ENCODE results near the gene TAS1R2. TPM values are rescaled to one million over a fixed set of nuclear protein-coding genes. Genes with fewer than 3 reads are reported as not detected.
A peak's percentile ranks its signal among the peaks of the same experiment; 100 is the strongest.

The TAS1R2 gene
- polyA plus RNA-seq, 3 donors: not detected

GRCh38 chr1:18828224-18828623 is 31.2 kb downstream of the TAS1R2 start:
- DNase-seq (ENCODE audit: low read depth in 3 of 3, low spot score in 2 of 3): no peak

DNA sequence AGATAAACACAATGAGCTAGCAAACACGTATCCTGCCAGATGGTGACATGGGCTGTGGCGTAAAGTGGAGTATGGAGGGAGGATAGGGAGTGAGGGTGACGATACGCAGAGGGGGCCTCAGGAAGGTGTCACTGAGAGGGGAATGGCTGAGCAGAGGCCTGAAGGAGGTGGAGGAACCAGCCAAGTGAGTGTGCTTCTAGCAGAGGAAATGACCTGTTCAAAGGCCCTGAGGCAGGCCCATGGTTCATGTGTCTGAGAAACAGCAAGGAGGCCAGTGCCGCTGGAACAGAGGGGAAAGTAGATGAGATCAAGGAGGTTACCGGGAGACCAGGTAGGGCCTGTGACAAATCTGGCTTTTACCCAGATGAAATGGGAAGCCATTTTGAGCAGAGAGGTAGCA is 36.0 kb downstream of the TAS1R2 start:
- DNase-seq (ENCODE audit: low read depth in 3 of 3, low spot score in 2 of 3): no peak

GRCh38 chr1:18820791-18821641 is 38.4 kb downstream of the TAS1R2 start:
- peak; percentile 60 to 72 (median 69) for DNase-seq (ENCODE audit: low read depth in 3 of 3, low spot score in 2 of 3)

DNA sequence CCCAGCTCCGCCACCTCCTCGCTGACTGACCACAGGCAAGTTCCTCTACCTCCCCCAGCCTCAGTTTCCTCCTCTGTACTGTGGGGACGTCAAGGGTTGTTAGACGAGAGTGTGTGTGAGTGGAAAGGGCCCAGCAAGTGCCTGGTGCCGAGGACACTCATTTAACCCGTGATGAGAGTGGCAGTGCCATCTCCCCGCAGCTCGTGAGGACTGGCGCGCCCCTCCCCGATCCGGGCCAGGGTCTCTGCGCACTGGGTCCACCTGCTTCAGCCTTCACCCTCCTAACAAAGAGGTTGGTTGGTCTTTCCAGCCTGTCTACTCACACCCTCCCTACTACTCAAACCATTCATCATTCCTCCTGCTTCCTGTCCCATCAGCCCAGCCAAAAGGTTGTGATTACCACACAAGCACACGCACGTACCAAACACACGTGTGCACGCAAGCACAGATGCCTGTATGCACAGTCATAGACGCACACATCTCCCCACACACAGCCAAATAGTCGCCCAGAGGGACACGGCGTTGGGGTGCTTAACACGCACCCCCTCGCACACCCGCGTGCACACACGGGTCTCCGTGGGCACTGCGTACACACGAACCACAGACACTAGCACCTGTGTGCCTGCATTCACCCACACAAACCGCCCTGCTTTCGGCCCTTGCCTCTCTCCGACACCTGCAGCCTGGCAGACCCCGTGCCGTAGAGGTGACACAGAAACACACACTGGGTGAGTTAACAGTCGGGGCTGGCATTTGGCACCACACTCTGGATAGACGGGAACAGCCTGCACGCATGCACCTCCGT is 39.3 kb downstream of the TAS1R2 start:
- no peak for DNase-seq (ENCODE audit: low read depth in 3 of 3, low spot score in 2 of 3)

- DNase-seq (ENCODE audit: low read depth in 3 of 3, low spot score in 2 of 3): no peak
These were observed 40.3 kb downstream of the TAS1R2 start for GRCh38 chr1:18819203-18819602.

GRCh38 chr1:18817795-18818435 is 41.5 kb downstream of the TAS1R2 start:
- DNase-seq (ENCODE audit: low read depth in 3 of 3, low spot score in 2 of 3): no peak

GRCh38 chr1:18817316-18817715 is 42.1 kb downstream of the TAS1R2 start:
- no peak for DNase-seq (ENCODE audit: low read depth in 3 of 3, low spot score in 2 of 3)

DNA sequence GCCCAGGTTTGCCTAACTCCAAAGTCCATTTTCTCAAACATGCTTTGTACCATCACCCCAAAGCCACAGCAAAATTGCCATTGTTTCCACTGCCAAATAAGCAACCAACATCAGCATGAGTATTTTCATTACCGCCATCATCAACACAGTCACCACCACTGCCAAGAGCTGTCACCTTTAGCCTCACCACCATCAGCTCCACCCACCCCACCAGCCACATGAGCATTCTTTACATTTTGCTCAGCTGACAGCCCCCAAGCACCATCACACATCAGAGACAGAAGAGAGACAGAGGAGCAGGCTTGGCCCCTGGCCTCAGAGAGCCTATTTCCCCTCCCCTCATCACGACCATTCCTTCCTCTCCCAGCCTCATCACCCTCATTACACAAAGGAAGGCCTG is 42.7 kb downstream of the TAS1R2 start:
- DNase-seq (ENCODE audit: low read depth in 3 of 3, low spot score in 2 of 3): no peak

DNA sequence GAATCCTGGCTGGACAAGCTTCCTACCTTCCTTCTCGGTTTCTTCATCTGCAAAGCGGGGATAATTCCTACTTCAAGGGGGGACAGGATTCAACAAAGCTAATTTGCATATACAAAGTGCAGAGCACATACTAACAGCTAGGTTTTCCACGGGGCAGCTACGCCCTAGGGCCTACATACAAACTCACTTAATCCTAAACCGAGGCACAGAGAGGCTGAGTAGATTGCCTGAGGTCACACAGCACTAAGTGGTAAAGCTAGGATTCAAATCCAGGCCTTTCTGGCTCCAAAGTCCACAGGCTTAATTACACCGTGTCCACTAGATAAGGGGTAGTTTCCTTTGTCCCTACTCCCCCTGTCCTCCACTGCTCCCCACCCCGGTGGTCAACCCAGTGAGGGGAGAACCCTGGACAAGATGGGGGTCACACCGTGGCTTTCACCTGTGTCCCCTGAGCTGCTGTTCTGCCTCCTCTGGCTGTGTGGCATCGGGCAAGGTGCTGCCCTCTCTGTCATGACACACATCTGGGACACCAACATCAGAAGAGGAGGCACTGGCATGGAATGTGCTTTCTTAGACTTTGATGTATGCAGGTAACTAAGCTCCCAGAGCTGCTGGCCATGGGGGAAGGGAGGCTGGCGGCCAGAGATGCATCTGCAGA is 44.5 kb downstream of the TAS1R2 start:
- DNase-seq (ENCODE audit: low read depth in 3 of 3, low spot score in 2 of 3): no peak

DNA sequence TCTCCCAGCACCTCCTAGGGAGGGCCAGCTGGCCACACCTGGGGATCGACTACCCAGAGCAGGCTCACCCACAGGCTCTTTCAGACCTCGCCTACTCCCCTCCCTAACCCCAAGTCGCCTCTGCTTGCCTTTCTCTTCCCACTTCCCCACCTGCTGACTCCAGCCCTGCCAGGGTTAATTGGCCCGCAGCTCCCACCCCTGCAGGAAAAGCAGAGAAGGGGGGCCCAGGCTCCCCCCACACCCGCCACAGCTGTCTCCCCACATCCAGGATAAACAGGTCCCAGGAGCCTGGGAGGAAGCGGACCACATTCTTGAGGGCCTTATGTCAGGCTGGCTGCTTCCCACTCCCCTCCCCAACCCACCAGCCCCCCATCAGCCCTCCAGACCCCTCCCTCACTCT is 45.0 kb downstream of the TAS1R2 start:
- no peak for DNase-seq (ENCODE audit: low read depth in 3 of 3, low spot score in 2 of 3)

DNA sequence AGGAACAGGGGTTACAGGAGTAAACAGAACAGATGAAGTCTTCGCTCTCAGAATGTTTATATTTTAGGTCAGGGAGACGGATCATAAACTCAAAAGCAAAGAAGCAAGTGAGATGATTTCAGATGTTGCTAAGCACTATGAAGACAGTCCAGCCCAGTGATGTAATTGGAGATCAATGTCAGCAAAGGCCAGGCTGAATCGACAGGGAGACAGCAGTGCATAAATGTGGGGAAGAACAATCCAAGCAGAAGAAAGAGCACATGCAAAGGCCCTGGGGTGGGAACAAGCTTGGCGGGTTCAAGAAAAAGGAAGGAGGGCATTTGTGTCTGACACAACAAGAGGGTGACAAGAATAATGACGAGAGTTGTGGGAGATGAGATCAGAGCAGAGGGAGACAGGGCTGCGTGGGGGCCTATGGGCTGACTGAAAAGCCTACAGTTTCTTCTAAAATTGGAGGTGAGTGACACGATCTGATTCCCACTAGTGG is 47.0 kb downstream of the TAS1R2 start:
- no peak for DNase-seq (ENCODE audit: low read depth in 3 of 3, low spot score in 2 of 3)

DNA sequence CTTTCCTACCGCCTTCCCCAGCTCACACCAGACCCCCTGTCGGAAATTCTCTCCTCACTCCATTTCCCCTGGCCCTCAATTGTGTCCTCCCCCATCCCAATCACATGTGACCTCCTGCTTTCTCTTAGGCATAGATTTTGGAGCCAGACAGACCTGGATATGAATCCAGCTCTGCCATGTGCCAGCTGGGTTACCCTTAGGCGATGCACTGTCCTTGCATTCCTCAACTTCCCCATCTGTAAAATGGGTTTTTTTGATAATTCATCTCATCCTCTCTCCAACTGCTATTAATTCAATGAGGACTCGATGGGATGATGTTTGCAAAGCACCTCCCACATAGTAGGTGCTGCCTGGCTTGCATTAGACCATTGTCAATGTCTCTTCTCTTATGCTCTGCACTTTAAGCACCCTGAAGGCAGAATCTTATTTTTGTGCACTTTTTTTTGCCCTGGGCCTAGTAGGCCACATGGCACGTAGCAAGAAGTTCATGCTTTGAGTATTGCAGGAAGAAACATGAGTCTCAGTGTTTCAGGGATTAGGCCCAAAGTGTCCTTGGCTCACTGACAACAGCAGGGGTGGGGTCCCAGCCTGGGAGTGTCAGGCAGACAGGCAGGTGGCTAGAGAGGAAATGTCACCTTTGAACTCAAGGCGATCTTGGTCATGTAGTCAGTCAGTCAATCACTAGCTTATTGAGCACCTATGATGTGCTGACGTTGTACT is 47.6 kb downstream of the TAS1R2 start:
- no peak for DNase-seq (ENCODE audit: low read depth in 3 of 3, low spot score in 2 of 3)

DNA sequence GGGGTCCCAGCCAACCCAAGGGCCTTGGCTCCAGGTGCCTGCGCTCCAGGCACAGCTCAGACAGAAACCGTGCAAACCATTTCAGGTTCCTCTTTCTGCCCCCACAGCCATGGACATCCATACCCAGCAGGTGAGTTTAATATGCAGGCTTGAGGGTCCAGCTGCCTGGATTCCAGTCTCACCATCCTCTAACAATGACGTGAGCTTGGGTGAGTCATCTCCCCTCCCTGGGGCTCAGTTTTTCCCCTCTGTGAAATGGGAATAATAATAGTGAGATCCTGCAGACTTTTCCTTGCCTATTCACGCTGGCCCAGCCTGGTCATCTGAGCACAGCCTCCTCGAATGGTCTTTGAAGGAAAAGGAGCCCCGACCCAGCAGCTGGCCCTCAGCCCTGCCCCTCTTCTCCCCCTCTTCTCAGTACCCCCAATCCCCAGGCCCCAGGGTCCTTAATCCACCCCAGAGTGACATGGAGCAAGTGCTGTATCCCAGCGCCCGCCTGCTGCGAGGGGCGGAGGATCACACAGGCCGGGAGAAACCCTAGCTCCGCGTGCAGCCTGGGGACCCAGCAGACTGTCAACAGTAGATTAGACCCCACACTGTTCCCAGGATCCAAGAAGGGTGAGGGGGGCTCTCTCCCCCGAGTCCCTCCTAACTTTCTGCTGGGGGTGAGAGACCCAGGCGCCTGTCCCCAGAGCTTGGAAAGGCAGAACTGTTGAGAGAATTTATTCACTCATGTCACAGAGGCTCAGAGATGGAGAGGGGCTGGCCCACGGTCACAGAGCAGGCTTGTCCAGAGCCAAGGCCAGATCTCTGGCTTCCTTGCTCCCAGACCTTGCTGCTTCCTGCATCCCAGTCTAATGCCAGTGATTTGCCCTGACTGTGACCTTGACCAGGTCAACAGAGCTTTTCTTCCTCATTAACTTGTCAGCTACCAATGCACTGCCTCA is 49.2 kb downstream of the TAS1R2 start:
- no peak for DNase-seq (ENCODE audit: low read depth in 3 of 3, low spot score in 2 of 3)

DNA sequence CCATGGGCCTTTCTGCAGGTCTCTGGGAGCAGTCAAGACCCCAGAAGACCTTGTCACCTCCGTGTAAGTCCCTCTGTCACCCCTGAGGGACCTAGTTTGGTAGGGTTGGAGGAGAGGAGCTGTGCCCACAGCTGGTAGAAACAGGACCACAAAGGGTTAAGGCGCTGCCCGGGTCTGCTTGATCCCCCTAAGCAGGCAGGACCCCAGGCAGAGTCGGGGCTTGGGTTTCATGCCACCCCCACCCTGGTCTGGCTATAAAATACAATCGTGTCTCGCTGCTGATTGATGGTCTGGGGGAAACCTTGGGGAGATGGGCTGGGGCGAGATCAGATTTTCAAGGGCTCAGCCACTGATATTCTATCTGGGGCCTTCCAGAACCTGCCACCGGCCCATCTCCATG is 50.9 kb downstream of the TAS1R2 start:
- no peak for DNase-seq (ENCODE audit: low read depth in 3 of 3, low spot score in 2 of 3)

- DNase-seq (ENCODE audit: low read depth in 3 of 3, low spot score in 2 of 3): no peak
These were observed 52.0 kb downstream of the TAS1R2 start for GRCh38 chr1:18807334-18808063.

GRCh38 chr1:18805925-18806849 is 53.3 kb downstream of the TAS1R2 start:
- no peak for DNase-seq (ENCODE audit: low read depth in 3 of 3, low spot score in 2 of 3)

DNA sequence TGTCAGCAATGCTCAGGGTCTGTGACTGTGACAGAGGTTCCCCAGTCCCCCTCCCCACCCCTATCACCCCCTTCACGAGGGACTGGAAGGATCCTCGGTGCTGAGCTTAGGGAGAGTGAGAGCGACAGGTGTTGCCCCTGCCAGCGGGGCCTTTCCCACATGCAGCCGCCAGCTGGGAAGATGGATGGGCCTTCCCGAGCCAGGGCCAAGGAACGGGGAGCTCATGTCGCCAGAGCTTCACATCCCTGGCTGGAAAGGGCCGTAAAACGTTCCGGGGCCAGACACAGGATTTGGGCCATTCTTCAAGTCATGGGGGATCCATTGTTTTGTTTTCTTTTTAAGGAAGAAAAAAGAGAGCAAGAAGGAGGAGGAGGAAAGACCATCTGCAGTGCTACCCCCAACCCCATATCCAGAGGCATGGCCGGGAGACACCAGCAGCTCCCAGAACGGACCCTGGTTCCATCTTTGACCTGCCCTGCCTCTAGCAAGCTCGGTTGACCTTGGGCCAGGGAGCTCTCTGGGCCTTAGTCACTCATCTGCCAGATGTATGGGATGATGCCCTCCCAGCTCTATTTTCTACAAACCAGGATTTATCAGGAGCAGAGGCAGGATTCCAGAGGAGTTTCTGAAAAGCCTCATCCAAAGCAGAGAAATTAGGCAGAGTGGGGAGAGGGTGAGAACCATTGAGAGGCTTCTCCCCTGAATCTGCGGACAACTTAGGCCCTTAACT is 54.1 kb downstream of the TAS1R2 start:
- no peak for DNase-seq (ENCODE audit: low read depth in 3 of 3, low spot score in 2 of 3)

Data from right renal cortex interstitium (tissue), 3 donors.